Mesenchymal stem cell (in vitro differentiated cells and primary cell): Measurements from ENCODE around the gene PKMYT1.

Experiments
- DNase-seq: peaks from one replicate; pipeline ENCODE4 v3.0.0-alpha.2; 2013
- H2AFZ ChIP-seq: one replicate; pipeline ENCODE4 v1.6.1; 2013; ENCODE audit warnings: low read depth, mild to moderate bottlenecking, control low read depth, inconsistent platforms, low read length, moderate library complexity
- H2AK5ac ChIP-seq: 2 replicates; pipeline ENCODE4 v1.6.1; 2013; ENCODE audit warnings: low read length, moderate library complexity, mild to moderate bottlenecking, inconsistent platforms; ENCODE audit not compliant: severe bottlenecking
- H2BK120ac ChIP-seq: one replicate; pipeline ENCODE4 v1.6.1; 2013; ENCODE audit warnings: low read depth, mild to moderate bottlenecking, inconsistent platforms, low read length, moderate library complexity
- H2BK12ac ChIP-seq, 2 experiments: one replicate each; pipeline ENCODE4 v1.6.1; 2013; ENCODE audit warnings: inconsistent platforms in 2 of 2, low read length in 2 of 2, mild to moderate bottlenecking in 2 of 2, moderate library complexity in 2 of 2, control low read depth in 1 of 2
- H2BK15ac ChIP-seq: one replicate; pipeline ENCODE4 v1.6.1; 2013; ENCODE audit warnings: mild to moderate bottlenecking, low read depth, inconsistent platforms; ENCODE audit not compliant: poor library complexity, severe bottlenecking
- H2BK5ac ChIP-seq: 2 replicates; pipeline ENCODE4 v1.6.1; 2013; ENCODE audit warnings: low read depth, mild to moderate bottlenecking, low read length, control low read depth, inconsistent platforms; ENCODE audit not compliant: poor library complexity, severe bottlenecking
- H3K14ac ChIP-seq, 2 experiments: one replicate each; pipeline ENCODE4 v1.6.1; 2013; ENCODE audit warnings: inconsistent platforms in 2 of 2, low read length in 2 of 2, control low read depth in 1 of 2, mild to moderate bottlenecking in 1 of 2, moderate library complexity in 1 of 2
- H3K18ac ChIP-seq, 2 experiments: one replicate each; pipeline ENCODE4 v1.6.1; 2013; ENCODE audit warnings: inconsistent platforms in 2 of 2, low read length in 2 of 2, control low read depth in 1 of 2, low read depth in 1 of 2, mild to moderate bottlenecking in 1 of 2
- H3K23ac ChIP-seq, 2 experiments: one replicate each; pipeline ENCODE4 v1.6.1; 2013; ENCODE audit warnings: inconsistent platforms in 2 of 2, low read length in 2 of 2, mild to moderate bottlenecking in 2 of 2, moderate library complexity in 2 of 2, control low read depth in 1 of 2
- H3K27ac ChIP-seq: 2 replicates; pipeline ENCODE4 v1.5.1; 2013; ENCODE audit warnings: mild to moderate bottlenecking, moderate library complexity, low read length, control low read depth, inconsistent platforms; ENCODE audit not compliant: poor library complexity, severe bottlenecking
- H3K27me3 ChIP-seq, 2 experiments: 2 replicates each; pipeline versions ENCODE4 v1.6.1 to v1.7.0; 2013; ENCODE audit warnings: low read length in 2 of 2, mild to moderate bottlenecking in 2 of 2, moderate library complexity in 2 of 2, control low read depth in 1 of 2, inconsistent platforms in 1 of 2; ENCODE audit not compliant: control insufficient read depth in 1 of 2, insufficient read depth in 1 of 2
- H3K36me3 ChIP-seq, 2 experiments: 2 replicates each; pipeline versions ENCODE4 v1.6.1 to v1.7.0; 2013; ENCODE audit warnings: low read length in 2 of 2, control low read depth in 1 of 2, inconsistent platforms in 1 of 2, low read depth in 1 of 2, mild to moderate bottlenecking in 1 of 2; ENCODE audit not compliant: insufficient read depth in 2 of 2, control insufficient read depth in 1 of 2
- H3K4ac ChIP-seq, 2 experiments: one replicate each; pipeline ENCODE4 v1.6.1; 2013; ENCODE audit warnings: inconsistent platforms in 2 of 2, low read length in 2 of 2, mild to moderate bottlenecking in 2 of 2, moderate library complexity in 2 of 2, control low read depth in 1 of 2, low read depth in 1 of 2
- H3K4me1 ChIP-seq: 2 replicates; pipeline ENCODE4 v1.6.1; 2013; ENCODE audit warnings: low read depth, low read length, control low read depth; ENCODE audit not compliant: control insufficient read depth, insufficient read depth
- H3K4me2 ChIP-seq: 2 replicates; pipeline ENCODE4 v1.6.1; 2013; ENCODE audit warnings: low read length, mild to moderate bottlenecking, inconsistent platforms; ENCODE audit not compliant: poor library complexity, severe bottlenecking
- H3K4me3 ChIP-seq, 2 experiments: 2 replicates each; pipeline versions ENCODE4 v1.5.1 to v1.7.0; 2013; ENCODE audit warnings: low read length in 2 of 2, mild to moderate bottlenecking in 2 of 2, control low read depth in 1 of 2, low read depth in 1 of 2; ENCODE audit not compliant: insufficient read depth in 1 of 2
- H3K79me1 ChIP-seq: replicated peaks from 2 replicates; pipeline ENCODE4 v1.6.1; 2013; ENCODE audit warnings: mild to moderate bottlenecking, control low read depth, low read length, inconsistent platforms; ENCODE audit not compliant: poor library complexity, severe bottlenecking
- H3K9ac ChIP-seq: 2 replicates; pipeline ENCODE4 v1.7.0; 2013; ENCODE audit warnings: mild to moderate bottlenecking, low read length, moderate library complexity
- H3K9me3 ChIP-seq: 2 replicates; pipeline ENCODE4 v1.7.0; 2013; ENCODE audit warnings: mild to moderate bottlenecking, low read length; ENCODE audit not compliant: control insufficient read depth
- H4K8ac ChIP-seq: one replicate; pipeline ENCODE4 v1.6.1; 2013; ENCODE audit warnings: inconsistent platforms, mild to moderate bottlenecking, low read length, moderate library complexity
- H4K91ac ChIP-seq: one replicate; pipeline ENCODE4 v1.6.1; 2013; ENCODE audit warnings: mild to moderate bottlenecking, low read length, inconsistent platforms
- WGBS: methylation state at CpG from one replicate; pipeline ENCODE4 v1.1.7; 2013; ENCODE audit warnings: mixed read lengths; 5-methylcytosine and 5-hydroxymethylcytosine counted together

PKMYT1 gene

GRCh38 chr16:3027983-3028715, 47.9 kb upstream of the PKMYT1 start:
- Histone ChIP-seq H3K9ac (no peak overlapping the region), H2BK12ac (no peak overlapping the region), H3K27ac (no peak overlapping the region), H4K8ac (no peak overlapping the region), H2AFZ (no peak overlapping the region), H4K91ac (no peak overlapping the region), H2BK5ac (no peak overlapping the region), H2BK15ac (no peak overlapping the region), H2BK120ac (no peak overlapping the region), H3K4me2 (peak overlapping the region; percentile 57), H3K14ac (no peak overlapping the region), H3K4ac (no peak overlapping the region), H3K4me1 (peaks cover 18% of the 10 kb centered on the region), H3K9me3 (no peaks in the 10 kb centered on the region), H3K27me3 (peaks cover 10 to 36% of the 10 kb centered on the region in 2 experiments), H3K18ac (peak overlapping the region in 1 of 2 experiments; percentile 14), H3K36me3 (peaks cover 24 to 40% of the 10 kb centered on the region in 2 experiments), H2AK5ac (no peak overlapping the region), H3K23ac (no peak overlapping the region), H3K79me1 (peaks cover 4% of the 10 kb centered on the region), H3K4me3 (peak overlapping the region in 1 of 2 experiments; percentile 22)
- peak; percentile 69 for DNase-seq
- WGBS = 11% methylated on average over 58 of the region's 58 CpGs

- H4K91ac ChIP-seq = no peak overlapping the region
- WGBS = 91% methylated on average over 6 of the region's 8 CpGs
- no peak overlapping the region for H4K8ac ChIP-seq
- no peak overlapping the region for H2BK120ac ChIP-seq
- H3K79me1 ChIP-seq = peaks cover 4% of the 10 kb centered on the region
- no peak for DNase-seq
- H3K14ac ChIP-seq = no peak overlapping the region
- no peak overlapping the region for H3K4ac ChIP-seq
- H3K36me3 ChIP-seq = peaks cover 24 to 47% of the 10 kb centered on the region in 2 experiments
- no peak overlapping the region for H3K9ac ChIP-seq
- no peak overlapping the region for H3K4me2 ChIP-seq
- H3K4me3 ChIP-seq = no peak overlapping the region
- no peak overlapping the region for H2BK5ac ChIP-seq
- H3K9me3 ChIP-seq = no peaks in the 10 kb centered on the region
- H2AFZ ChIP-seq = no peak overlapping the region
- H2BK12ac ChIP-seq = no peak overlapping the region
- H2BK15ac ChIP-seq = no peak overlapping the region
- H3K4me1 ChIP-seq = peaks cover 25% of the 10 kb centered on the region
- H3K27me3 ChIP-seq = peaks cover 2 to 29% of the 10 kb centered on the region in 2 experiments
- H3K18ac ChIP-seq = no peak overlapping the region
- no peak overlapping the region for H2AK5ac ChIP-seq
- no peak overlapping the region for H3K27ac ChIP-seq
- H3K23ac ChIP-seq = no peak overlapping the region
Measured at GRCh38 chr16:3027489-3027795, 47.2 kb upstream of the PKMYT1 start.

GRCh38 chr16:3026609-3027488, 46.6 kb upstream of the PKMYT1 start:
- Histone ChIP-seq H2BK12ac (no peak overlapping the region), H2BK15ac (no peak overlapping the region), H3K23ac (no peak overlapping the region), H4K91ac (no peak overlapping the region), H3K4me1 (peaks cover 25% of the 10 kb centered on the region), H3K18ac (no peak overlapping the region), H3K9me3 (no peaks in the 10 kb centered on the region), H2BK5ac (no peak overlapping the region), H4K8ac (no peak overlapping the region), H3K27me3 (peaks cover 0 to 23% of the 10 kb centered on the region in 2 experiments), H3K79me1 (peaks cover 4% of the 10 kb centered on the region), H3K36me3 (peaks cover 24 to 50% of the 10 kb centered on the region in 2 experiments), H3K14ac (no peak overlapping the region), H3K4ac (no peak overlapping the region), H3K27ac (no peak overlapping the region), H3K9ac (no peak overlapping the region), H3K4me2 (no peak overlapping the region), H2AFZ (no peak overlapping the region), H3K4me3 (no peak overlapping the region), H2BK120ac (no peak overlapping the region), H2AK5ac (no peak overlapping the region)
- WGBS = 95% methylated on average over 23 of the region's 24 CpGs
- DNase-seq = no peak

GRCh38 chr16:3026003-3026378, 45.7 kb upstream of the PKMYT1 start:
- Histone ChIP-seq H3K79me1 (peaks cover 4% of the 10 kb centered on the region), H3K9ac (no peak overlapping the region), H3K14ac (no peak overlapping the region), H3K27ac (no peak overlapping the region), H4K91ac (no peak overlapping the region), H3K4me3 (no peak overlapping the region), H2BK12ac (no peak overlapping the region), H3K23ac (no peak overlapping the region), H2AK5ac (no peak overlapping the region), H3K4ac (no peak overlapping the region), H3K9me3 (no peaks in the 10 kb centered on the region), H3K36me3 (peaks cover 24 to 58% of the 10 kb centered on the region in 2 experiments), H3K4me2 (no peak overlapping the region), H3K4me1 (peaks cover 25% of the 10 kb centered on the region), H2BK120ac (no peak overlapping the region), H3K27me3 (peaks cover 0 to 21% of the 10 kb centered on the region in 2 experiments), H2BK15ac (no peak overlapping the region), H2AFZ (no peak overlapping the region), H2BK5ac (no peak overlapping the region), H3K18ac (no peak overlapping the region), H4K8ac (no peak overlapping the region)
- WGBS = 94% methylated on average over 8 of the region's 8 CpGs
- no peak for DNase-seq
